Stimulated activated CD4-positive, alpha-beta T cell treated with anti-CD3 and anti-CD28 coated beads, Interleukin-15, amount 100 ng/mL, for 24 hours (primary cell): ENCODE results near the gene VEGFD.

ENCODE experiments used
- DNase-seq: peaks from one replicate; pipeline ENCODE4 v3.0.0-alpha.2; 2020

The VEGFD gene

DNA sequence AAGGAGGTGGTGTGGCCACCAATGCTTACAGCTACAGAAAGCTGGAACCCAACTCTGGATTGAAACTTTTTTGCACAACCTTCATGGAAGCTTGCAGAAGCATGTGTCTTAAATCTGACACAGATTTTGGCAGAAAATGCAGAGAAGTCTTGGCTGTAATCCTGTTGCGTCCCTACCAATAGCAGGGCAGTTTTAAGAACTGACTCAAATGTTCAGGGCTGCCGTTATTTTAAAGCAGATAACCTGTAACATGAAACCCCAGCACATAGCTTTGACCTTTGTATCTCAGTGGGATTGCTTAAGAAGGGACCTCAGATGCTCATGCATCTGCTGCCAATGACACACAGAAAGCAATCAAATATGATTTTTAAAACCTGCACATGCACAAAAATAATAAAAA is at the start of gene VEGFD:
TSS of gene VEGFD (minus strand) at position 110 of the 400 bp plus-strand sequence. CDS start 467 bp downstream, outside the sequence.
- no peak for DNase-seq

- no peak for DNase-seq
Observed at GRCh38 chrX:15430584-15430983, 46.4 kb upstream of the VEGFD start.

DNA sequence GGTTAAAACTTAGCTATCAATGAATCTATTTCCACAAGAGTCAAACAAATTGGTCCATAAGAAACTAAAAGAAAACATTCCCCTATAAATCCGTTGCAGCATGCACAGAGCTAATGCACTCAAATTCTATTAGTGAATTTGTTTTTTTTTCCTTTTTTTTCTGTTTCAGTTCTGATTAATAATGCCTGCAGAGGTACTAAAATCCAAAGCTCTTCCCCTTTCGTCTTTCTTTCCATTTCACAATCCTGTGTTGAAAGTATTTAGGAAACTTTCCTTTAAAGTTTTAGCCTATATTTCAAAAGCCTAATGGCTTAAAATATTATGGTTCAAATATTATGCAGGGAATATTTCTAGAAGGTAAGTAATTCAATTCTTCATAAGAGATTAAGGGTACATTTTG is 45.9 kb upstream of the VEGFD start:
- no peak for DNase-seq

- no peak for DNase-seq
Observed at GRCh38 chrX:15425024-15425423, 40.8 kb upstream of the VEGFD start.

- no peak for DNase-seq
Observed at GRCh38 chrX:15418707-15419181, 34.5 kb upstream of the VEGFD start.

DNA sequence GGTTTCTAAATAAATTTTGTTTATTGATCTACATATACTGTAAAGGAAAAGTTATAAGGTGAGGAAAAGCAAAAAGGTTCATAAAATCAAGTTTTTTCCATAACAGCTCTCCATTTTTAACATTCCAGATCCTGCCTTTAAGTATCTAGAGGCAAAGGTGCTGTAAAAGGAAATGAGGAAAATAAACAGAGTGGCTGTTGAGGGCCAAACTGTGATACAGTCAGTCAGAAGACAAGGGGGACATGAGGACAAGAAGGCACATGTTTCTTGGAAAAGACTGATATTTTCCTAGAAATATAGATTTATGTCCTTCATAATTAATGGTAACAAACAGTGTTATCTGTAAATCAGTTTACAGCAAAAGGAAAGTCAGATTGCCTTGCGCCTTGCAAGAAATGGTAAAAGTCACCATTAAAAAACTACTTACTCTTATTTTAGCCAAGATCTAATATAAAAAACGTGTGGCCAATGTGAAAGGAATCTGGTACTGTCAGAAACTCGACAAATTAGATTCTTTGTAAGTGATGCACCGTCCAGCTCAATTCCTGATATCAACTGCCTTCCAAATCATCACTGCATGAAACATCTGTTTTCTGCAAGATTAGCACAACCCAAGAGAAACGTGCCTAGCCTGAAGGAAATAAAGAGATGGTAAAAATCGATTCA is 34.0 kb upstream of the VEGFD start:
- no peak for DNase-seq

- DNase-seq = no peak
Observed at GRCh38 chrX:15416133-15416993, 32.1 kb upstream of the VEGFD start.

DNA sequence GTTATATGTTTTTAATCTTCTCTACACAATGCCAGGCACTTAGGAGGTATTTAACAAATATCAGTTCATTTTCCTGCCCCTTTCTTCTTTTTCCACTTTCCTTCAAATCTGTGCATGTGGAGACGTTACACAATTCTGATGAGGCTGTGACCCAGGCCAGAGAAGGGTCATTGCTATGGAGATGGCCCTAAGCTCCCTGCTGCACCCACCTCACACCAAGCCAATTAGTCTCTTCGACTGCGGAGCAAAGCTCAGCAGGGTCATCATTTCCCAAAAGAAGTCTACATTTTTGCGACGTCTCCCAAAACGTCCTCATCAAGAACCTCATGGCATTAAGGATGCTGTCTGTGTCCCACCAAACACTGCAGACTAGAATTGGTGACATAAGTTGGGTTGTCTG is 28.9 kb upstream of the VEGFD start:
- DNase-seq = no peak

DNA sequence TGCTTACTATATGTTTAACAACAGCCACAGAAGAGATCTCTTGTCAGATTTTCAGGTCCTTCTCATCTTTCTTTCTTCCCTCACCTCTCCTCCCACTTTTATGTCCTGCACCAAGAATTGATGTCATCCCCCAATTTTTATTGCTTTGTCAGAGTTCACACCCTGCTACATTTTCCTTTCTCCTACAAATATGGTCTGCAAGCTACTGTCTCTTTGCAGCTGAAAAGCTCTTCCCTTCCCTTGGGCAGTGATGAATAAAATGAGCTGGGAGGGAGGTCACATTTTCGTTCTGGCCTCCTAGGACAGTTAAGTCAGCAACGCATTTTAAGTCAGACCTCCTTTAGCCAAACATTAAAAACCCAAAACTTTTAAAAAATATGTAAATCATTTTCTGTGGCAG is 26.7 kb upstream of the VEGFD start:
- DNase-seq = no peak

- DNase-seq = no peak
Observed at GRCh38 chrX:15410430-15410829, 26.2 kb upstream of the VEGFD start.

DNA sequence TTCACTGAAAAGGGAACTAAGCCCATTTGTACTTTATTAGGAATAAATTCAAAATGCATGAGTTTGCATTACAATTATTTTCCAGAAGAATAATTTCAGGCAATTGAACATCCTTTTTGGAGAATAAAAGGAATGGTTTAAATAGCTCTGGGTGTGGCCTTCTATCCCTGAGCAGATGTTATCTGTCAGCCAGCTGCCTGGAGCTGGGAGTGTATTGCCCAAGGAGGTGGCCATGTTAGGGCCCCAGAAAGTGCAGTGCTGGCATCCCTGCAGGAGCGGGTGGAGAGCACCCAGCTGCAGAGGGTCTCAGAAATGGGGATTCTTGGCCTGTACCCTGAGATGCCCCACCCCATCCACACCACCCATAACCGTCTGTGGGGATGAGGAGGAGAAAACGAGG is 21.6 kb upstream of the VEGFD start:
- no peak for DNase-seq

GRCh38 chrX:15404401-15405096 is 20.3 kb upstream of the VEGFD start:
- no peak for DNase-seq

GRCh38 chrX:15401378-15401777 is 17.2 kb upstream of the VEGFD start:
- no peak for DNase-seq

DNA sequence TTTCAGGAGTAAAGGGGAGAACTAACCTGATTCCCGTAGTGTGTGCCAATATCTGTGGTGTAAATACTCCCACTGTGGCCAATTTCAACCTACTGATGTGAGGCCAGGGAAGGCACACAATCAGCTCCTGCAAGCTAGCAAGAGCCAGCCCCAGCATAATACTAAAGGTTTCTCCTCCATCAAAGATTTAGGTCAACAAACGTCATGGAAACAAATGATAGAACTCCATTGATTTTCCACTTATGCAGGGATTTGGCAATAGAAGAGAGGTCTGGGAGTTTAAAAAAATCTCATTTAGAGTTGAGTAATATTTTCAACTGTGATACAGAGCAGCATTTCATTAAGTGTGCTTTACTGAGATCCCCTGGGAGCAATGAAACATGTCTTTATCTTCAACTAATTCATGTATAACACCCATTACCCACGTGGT is 15.8 kb upstream of the VEGFD start:
- no peak for DNase-seq

GRCh38 chrX:15398874-15399273 is 14.7 kb upstream of the VEGFD start:
- DNase-seq = no peak

- no peak for DNase-seq
Observed at GRCh38 chrX:15395789-15396188, 11.6 kb upstream of the VEGFD start.

GRCh38 chrX:15391850-15392249 is 7.6 kb upstream of the VEGFD start:
- DNase-seq = no peak

GRCh38 chrX:15382813-15383212 is 1.4 kb downstream of the VEGFD start:
- no peak for DNase-seq

DNA sequence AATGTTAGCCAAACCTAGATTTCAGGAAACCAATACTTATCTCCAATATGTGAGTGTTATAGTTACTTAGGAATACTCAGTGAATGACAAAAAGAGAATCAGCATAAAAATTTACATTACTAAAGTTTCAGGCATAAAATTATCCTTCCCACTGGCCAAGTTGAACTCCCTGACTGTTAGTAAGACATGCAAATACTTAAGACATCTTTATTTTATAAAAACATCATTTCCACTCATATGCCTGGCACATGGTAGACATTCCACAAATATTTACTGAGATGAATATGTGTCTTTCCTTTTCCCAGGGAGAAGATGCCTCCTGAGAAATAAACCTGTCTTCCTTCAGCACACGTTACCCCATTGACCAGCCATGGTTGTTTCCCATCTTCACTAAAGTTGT is 7.3 kb downstream of the VEGFD start:
- no peak for DNase-seq

GRCh38 chrX:15373976-15374375 is 10.2 kb downstream of the VEGFD start:
- DNase-seq = no peak

DNA sequence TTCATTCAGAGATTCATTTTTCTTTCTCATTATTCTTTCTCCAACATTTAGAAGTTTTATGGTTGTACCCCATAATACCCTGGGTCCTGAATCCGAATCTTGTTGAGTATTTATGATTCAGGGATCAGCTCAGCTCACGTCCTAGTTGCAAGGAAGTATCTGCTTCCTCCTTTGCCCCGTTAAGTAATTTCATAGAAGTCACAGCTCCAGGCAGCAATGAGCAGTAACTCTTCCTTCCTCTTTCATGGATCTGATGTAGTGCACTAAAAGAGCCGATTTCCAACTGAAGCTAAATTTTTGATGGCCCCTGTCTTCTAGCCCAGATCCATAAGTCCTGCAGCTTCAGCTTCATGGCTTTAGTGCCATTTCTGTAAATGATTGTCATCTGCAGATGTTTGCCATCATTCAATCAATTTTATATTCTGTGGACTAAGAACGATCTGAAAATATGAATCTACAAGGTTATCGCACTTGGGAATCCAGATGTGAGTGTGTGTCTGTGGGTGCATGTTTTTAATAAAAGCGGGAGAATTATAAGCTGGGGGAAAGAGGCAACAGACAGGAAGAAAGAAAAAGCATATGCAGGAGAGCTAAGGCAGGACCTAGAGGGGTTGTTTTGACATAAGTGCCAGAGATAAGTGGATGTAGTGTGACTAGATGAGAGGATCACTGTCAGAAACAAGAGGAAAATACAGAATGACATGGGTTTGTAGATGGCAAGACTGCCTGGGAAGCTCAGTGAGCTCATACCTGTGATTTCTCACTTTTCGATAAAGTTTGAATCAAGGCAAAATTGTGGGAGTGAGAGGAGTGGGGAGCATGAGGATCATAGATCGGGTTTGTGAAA is 17.5 kb downstream of the VEGFD start:
- DNase-seq = no peak

DNA sequence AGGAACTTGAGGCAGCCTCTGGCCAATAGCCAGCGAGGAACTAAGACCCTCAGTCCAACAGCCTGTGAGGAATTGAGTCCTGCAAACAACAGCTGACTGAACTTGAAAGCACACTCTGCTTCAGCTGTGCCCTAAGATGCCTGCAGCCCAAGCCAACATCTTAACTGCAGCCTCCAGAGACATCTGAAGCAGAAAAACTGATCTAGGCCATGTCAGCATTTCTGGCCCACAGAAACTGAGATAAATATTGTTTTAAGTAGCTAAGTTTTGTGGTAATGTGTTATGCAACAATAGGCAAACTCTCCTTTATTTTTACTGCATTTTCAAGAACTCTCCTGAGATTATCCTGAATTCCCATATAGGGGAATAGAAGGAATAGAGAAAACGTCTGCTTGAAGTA is 24.5 kb downstream of the VEGFD start:
- no peak for DNase-seq

GRCh38 chrX:15358533-15358932 is 25.7 kb downstream of the VEGFD start:
- DNase-seq = no peak
